ENCODE measurements around the gene PDE1C. TPM values are rescaled to one million over a fixed set of nuclear protein-coding genes. Genes with fewer than 3 reads are reported as not detected.

PDE1C gene
- polyA plus RNA-seq, 1 of the 3 experiments (the other 2 are of a cell fraction): 4.6 TPM

DNA sequence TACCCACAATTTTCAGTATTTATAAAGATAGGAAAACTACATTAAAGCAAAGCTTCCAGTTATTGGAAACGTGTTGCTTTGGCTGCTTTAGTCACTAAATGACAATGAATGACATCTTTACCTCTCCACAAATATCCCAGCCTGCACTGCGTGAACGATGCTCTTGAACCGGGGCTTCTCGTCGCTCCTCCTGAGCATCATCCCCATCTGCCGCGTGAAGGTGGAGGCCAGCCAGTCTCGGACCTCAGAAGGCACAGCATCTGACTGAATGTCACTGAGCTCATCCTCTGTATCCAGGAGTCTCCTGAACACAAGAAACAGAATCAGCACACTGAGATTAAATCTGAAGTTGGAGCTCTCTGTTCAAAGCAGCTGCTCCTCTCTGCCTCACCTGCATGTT lies 191.3 kb downstream of the PDE1C start (continued):
- TF ChIP-seq, protein P1, sequence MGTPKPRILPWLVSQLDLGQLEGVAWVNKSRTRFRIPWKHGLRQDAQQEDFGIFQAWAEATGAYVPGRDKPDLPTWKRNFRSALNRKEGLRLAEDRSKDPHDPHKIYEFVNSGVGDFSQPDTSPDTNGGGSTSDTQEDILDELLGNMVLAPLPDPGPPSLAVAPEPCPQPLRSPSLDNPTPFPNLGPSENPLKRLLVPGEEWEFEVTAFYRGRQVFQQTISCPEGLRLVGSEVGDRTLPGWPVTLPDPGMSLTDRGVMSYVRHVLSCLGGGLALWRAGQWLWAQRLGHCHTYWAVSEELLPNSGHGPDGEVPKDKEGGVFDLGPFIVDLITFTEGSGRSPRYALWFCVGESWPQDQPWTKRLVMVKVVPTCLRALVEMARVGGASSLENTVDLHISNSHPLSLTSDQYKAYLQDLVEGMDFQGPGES (IDR thresholded peaks at IDR 0.05; ENCODE audit: low read depth, low read length): no peak
- no peak for TF ChIP-seq FOXM1 (IDR thresholded peaks at IDR 0.05; ENCODE audit: low read depth)

DNA sequence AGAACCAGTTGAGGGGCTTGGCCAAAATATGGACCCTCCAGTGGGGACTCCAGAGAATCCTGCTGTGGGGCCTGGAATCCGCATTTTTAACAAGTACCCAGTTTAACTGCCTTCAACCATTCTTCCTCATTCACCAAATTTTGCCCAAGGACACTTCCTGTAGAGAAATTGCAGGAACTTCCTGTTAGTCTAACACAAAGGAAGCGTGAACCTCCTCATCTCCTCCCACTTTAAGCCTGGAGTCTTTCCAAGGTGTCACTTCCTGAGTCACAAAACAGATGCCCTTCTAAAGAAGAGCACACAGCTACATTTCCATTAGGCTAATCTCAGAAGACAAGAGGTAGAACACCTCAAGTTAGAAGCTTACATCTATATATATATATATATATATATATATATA lies 194.8 kb downstream of the PDE1C start:
- Histone ChIP-seq H3K4me1 (ENCODE audit: control insufficient read depth in 1 of 2, insufficient read depth in 2 of 2, low read depth in 1 of 2, low read length in 1 of 2) (peaks cover 0 to 2% of the 10 kb centered on the region in 2 experiments; a peak in 2 of 4 replicates), H2AFZ (ENCODE audit: low read depth) (peak overlapping the region; percentile 19; the same call in 1 of the 2 replicates), H3K27ac (ENCODE audit: low read depth in 2 of 2, low read length in 1 of 2) (no peak overlapping the region), H3F3A (replicated peaks; ENCODE audit: insufficient read depth) (no peaks in the 10 kb centered on the region), H3K27me3 (ENCODE audit: insufficient read depth) (no peaks in the 10 kb centered on the region), H4K20me1 (ENCODE audit: insufficient read depth) (no peaks in the 10 kb centered on the region), H3K79me2 (ENCODE audit: insufficient read depth) (no peaks in the 10 kb centered on the region), H3K4me2 (no peak overlapping the region), H3K9me2 (no peaks in the 10 kb centered on the region), H3K9me3 (no peaks in the 10 kb centered on the region), H3K9ac (no peak overlapping the region), H3K4me3 (ENCODE audit: low read depth in 2 of 2, low read length in 1 of 2) (no peak overlapping the region), H3K36me3 (replicated peaks in 1 of 2; ENCODE audit: control insufficient read depth in 1 of 2, insufficient read depth in 2 of 2, low read length in 1 of 2) (peaks cover 0 to 4% of the 10 kb centered on the region in 2 experiments)
- ChIA-PET CTCF (no interaction called here), POLR2A (no interaction called here)
- 15% methylated on average over 2 of the region's 2 CpGs for WGBS (ENCODE audit: low lambda C conversion rate)
- DNase-seq: no peak
- no peak for TF ChIP-seq RXRA (IDR thresholded peaks at IDR 0.05; ENCODE audit: borderline replicate concordance, low read depth)
- TF ChIP-seq, protein P2, sequence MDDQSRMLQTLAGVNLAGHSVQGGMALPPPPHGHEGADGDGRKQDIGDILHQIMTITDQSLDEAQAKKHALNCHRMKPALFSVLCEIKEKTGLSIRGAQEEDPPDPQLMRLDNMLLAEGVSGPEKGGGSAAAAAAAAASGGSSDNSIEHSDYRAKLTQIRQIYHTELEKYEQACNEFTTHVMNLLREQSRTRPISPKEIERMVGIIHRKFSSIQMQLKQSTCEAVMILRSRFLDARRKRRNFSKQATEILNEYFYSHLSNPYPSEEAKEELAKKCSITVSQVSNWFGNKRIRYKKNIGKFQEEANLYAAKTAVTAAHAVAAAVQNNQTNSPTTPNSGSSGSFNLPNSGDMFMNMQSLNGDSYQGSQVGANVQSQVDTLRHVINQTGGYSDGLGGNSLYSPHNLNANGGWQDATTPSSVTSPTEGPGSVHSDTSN (IDR thresholded peaks at IDR 0.05): no peak
- TF ChIP-seq, protein P3, sequence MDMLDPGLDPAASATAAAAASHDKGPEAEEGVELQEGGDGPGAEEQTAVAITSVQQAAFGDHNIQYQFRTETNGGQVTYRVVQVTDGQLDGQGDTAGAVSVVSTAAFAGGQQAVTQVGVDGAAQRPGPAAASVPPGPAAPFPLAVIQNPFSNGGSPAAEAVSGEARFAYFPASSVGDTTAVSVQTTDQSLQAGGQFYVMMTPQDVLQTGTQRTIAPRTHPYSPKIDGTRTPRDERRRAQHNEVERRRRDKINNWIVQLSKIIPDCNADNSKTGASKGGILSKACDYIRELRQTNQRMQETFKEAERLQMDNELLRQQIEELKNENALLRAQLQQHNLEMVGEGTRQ (IDR thresholded peaks at IDR 0.05; ENCODE audit: borderline replicate concordance, low read depth, low read length): no peak
- TF ChIP-seq GABPA (IDR thresholded peaks at IDR 0.05; ENCODE audit: low read depth): no peak
- TF ChIP-seq, protein P4, sequence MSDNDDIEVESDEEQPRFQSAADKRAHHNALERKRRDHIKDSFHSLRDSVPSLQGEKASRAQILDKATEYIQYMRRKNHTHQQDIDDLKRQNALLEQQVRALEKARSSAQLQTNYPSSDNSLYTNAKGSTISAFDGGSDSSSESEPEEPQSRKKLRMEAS (IDR thresholded peaks at IDR 0.05; ENCODE audit: low read depth): no peak
- TF ChIP-seq EP300 (IDR thresholded peaks at IDR 0.05; ENCODE audit: borderline replicate concordance in 1 of 2, low read depth in 1 of 2, low read length in 1 of 2): no peak
- TF ChIP-seq NFIC (IDR thresholded peaks at IDR 0.05; ENCODE audit: borderline replicate concordance): no peak
- TF ChIP-seq SIN3A (IDR thresholded peaks at IDR 0.05; ENCODE audit: borderline replicate concordance, low read depth, low read length): no peak
- no peak for TF ChIP-seq FOSL2 (IDR thresholded peaks at IDR 0.05; ENCODE audit: borderline replicate concordance, low read depth)
- TF ChIP-seq, protein P5, sequence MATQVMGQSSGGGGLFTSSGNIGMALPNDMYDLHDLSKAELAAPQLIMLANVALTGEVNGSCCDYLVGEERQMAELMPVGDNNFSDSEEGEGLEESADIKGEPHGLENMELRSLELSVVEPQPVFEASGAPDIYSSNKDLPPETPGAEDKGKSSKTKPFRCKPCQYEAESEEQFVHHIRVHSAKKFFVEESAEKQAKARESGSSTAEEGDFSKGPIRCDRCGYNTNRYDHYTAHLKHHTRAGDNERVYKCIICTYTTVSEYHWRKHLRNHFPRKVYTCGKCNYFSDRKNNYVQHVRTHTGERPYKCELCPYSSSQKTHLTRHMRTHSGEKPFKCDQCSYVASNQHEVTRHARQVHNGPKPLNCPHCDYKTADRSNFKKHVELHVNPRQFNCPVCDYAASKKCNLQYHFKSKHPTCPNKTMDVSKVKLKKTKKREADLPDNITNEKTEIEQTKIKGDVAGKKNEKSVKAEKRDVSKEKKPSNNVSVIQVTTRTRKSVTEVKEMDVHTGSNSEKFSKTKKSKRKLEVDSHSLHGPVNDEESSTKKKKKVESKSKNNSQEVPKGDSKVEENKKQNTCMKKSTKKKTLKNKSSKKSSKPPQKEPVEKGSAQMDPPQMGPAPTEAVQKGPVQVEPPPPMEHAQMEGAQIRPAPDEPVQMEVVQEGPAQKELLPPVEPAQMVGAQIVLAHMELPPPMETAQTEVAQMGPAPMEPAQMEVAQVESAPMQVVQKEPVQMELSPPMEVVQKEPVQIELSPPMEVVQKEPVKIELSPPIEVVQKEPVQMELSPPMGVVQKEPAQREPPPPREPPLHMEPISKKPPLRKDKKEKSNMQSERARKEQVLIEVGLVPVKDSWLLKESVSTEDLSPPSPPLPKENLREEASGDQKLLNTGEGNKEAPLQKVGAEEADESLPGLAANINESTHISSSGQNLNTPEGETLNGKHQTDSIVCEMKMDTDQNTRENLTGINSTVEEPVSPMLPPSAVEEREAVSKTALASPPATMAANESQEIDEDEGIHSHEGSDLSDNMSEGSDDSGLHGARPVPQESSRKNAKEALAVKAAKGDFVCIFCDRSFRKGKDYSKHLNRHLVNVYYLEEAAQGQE (IDR thresholded peaks at IDR 0.05; ENCODE audit: low read depth, low read length): no peak
- no peak for TF ChIP-seq TEAD4 (IDR thresholded peaks at IDR 0.05; ENCODE audit: borderline replicate concordance, insufficient read depth)
- TF ChIP-seq POLR2AphosphoS5 (IDR thresholded peaks at IDR 0.05; ENCODE audit: low read depth, low read length): no peak
- TF ChIP-seq YY1 (IDR thresholded peaks at IDR 0.05; ENCODE audit: low read depth): no peak
- TF ChIP-seq, protein P6, sequence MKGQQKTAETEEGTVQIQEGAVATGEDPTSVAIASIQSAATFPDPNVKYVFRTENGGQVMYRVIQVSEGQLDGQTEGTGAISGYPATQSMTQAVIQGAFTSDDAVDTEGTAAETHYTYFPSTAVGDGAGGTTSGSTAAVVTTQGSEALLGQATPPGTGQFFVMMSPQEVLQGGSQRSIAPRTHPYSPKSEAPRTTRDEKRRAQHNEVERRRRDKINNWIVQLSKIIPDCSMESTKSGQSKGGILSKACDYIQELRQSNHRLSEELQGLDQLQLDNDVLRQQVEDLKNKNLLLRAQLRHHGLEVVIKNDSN (IDR thresholded peaks at IDR 0.05; ENCODE audit: borderline replicate concordance, low read depth): no peak
- TF ChIP-seq CHD2 (IDR thresholded peaks at IDR 0.05; ENCODE audit: low read length, partially characterized antibody): no peak
- TF ChIP-seq SMC3 (IDR thresholded peaks at IDR 0.05; ENCODE audit: low read depth, low read length): no peak
- TF ChIP-seq GATA2 (CRISPR knock-in tag; IDR thresholded peaks at IDR 0.05): no peak
- no peak for TF ChIP-seq EZH2phosphoT487 (IDR thresholded peaks at IDR 0.05; ENCODE audit: borderline replicate concordance, low read depth)
- no peak for TF ChIP-seq MEF2A (IDR thresholded peaks at IDR 0.05; ENCODE audit: borderline replicate concordance, low read depth)
- no peak for TF ChIP-seq NRF1 (IDR thresholded peaks at IDR 0.05; ENCODE audit: low read depth, low read length)

Data from SK-N-SH (cell line).